ENCODE data around the gene GFER.

The GFER gene

DNA sequence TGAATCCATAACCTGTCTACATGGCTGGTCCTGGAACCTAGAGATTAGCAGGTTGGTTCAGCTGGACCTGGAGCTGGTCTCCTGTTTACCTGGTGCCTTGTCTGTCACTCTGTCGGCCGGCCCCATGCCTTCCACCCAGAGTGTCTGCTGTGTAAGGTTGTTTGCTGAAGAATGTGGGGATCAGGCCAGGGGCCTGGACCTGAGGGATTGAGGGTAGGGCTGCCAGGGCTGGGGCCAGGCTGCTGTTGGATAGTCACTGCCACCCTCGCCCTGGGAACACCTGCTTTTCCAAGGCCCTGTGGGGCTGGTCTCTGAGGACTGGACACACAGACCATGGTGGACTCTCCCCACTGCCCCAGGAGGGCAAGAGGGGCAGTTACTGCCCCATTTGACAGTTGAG is 44.2 kb downstream of the GFER start:
- TF ChIP-seq, protein P1, sequence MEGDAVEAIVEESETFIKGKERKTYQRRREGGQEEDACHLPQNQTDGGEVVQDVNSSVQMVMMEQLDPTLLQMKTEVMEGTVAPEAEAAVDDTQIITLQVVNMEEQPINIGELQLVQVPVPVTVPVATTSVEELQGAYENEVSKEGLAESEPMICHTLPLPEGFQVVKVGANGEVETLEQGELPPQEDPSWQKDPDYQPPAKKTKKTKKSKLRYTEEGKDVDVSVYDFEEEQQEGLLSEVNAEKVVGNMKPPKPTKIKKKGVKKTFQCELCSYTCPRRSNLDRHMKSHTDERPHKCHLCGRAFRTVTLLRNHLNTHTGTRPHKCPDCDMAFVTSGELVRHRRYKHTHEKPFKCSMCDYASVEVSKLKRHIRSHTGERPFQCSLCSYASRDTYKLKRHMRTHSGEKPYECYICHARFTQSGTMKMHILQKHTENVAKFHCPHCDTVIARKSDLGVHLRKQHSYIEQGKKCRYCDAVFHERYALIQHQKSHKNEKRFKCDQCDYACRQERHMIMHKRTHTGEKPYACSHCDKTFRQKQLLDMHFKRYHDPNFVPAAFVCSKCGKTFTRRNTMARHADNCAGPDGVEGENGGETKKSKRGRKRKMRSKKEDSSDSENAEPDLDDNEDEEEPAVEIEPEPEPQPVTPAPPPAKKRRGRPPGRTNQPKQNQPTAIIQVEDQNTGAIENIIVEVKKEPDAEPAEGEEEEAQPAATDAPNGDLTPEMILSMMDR (conservative IDR thresholded peaks at IDR 0.05; ENCODE audit: low read length) = no peak
- H3K4me3 ChIP-seq (ENCODE audit: low read length) = peak overlapping the region; percentile 73
- DNase-seq (ENCODE audit: low read depth) = no peak

DNA sequence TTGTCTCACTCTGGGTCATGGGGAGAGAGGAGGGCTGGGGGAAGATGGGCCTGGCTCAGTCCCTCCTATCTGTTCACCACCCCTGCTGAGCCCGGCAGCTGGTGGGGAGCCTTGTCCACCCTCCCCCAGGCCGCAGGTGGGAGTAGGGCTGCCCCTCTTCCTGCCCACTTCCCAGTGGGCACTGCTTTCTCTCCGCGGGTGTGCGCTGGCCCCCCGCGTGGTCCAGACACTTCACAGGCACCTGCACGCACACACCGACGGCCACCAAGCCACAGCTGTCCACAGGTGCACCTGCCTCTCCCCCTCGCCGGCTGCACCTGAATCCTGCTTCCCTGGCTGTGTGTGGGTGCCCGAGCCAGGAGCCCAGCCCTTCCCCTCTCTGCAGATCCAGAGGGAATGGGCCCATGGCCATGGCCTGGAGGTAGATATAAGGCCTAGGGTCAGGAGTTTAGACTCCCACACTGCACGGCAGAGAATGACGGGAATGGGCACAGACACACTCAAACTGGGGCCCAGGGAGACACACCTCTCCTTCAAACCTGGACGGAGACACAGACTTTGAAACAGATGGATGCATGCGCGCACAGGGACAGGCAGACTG is 44.7 kb downstream of the GFER start:
- TF ChIP-seq, protein P1 (conservative IDR thresholded peaks at IDR 0.05; ENCODE audit: low read length) = no peak
- H3K4me3 ChIP-seq (ENCODE audit: low read length) = no peak overlapping the region; the same call in 1 of the 2 replicates
- no peak for DNase-seq (ENCODE audit: low read depth)

DNA sequence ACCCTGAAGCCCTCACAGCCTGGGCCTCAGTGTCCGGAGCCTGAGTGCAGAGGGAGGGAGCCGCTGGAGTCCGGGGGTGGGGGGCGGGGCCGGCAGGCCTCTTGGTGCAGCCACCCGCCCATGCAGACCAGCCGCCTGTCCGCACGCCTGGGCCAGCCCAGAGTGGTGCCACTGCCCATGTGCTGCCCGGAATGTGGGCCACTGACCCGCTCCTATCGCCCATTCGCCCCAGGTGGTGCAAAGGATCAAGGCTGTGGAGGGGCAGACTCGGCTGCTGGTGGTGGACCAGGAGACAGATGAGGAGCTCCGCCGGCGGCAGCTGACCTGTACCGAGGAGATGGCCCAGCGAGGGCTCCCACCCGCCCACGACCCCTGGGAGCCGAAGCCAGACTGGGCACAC is 45.4 kb downstream of the GFER start:
- no peak for DNase-seq (ENCODE audit: low read depth)
- TF ChIP-seq, protein P1 (conservative IDR thresholded peaks at IDR 0.05; ENCODE audit: low read length) = no peak
- no peak overlapping the region for H3K4me3 ChIP-seq (ENCODE audit: low read length)

DNA sequence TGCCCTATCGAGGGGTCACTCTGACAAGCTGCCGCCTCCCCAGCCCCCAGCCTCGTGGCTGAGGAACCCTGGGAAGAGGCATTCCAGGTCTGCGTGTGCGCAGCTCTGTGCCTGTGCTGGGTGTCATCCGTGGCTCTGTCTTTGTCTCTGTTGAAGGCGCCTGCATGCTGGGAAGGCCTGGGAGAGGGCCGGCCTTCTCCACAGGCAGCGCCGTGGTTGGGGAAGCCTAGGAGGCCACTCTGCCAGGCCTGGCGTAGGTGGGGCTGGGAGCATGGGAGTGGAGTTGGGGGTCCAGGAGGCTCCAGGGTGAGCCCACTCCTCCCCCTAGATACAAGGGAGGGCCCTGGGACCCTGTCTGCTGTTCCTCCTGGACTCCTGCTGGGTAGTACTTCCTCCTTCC is 46.0 kb downstream of the GFER start:
- H3K4me3 ChIP-seq (ENCODE audit: low read length) = no peak overlapping the region
- TF ChIP-seq, protein P1 (conservative IDR thresholded peaks at IDR 0.05; ENCODE audit: low read length) = no peak
- no peak for DNase-seq (ENCODE audit: low read depth)

DNA sequence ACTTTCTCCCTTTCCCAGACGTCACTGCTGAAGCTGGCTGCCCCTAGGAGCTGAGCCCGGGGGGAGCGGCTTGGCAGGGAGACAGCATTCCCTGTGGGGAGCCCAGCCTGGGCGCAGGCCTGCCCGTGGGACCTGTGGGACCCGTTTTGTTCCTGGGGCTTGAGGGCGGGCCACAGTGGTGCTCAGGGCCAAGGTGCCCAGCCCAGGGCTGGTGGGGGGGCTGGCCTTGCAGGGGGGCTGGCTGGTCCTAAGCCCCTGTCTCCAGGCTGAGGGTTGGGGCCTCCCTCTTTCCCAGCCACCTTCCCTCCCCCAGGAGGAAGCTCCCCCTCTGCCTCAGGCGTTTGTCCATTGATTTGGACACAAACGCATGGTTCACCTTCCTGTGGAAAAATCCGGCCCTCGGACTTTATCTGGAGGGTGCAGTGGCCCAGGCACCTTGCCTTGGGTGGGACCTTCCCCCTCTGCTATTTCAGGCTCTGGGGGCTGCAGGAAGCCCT is 47.1 kb downstream of the GFER start:
- no peak overlapping the region for H3K4me3 ChIP-seq (ENCODE audit: low read length)
- TF ChIP-seq, protein P1 (conservative IDR thresholded peaks at IDR 0.05; ENCODE audit: low read length) = no peak
- DNase-seq (ENCODE audit: low read depth) = no peak

DNA sequence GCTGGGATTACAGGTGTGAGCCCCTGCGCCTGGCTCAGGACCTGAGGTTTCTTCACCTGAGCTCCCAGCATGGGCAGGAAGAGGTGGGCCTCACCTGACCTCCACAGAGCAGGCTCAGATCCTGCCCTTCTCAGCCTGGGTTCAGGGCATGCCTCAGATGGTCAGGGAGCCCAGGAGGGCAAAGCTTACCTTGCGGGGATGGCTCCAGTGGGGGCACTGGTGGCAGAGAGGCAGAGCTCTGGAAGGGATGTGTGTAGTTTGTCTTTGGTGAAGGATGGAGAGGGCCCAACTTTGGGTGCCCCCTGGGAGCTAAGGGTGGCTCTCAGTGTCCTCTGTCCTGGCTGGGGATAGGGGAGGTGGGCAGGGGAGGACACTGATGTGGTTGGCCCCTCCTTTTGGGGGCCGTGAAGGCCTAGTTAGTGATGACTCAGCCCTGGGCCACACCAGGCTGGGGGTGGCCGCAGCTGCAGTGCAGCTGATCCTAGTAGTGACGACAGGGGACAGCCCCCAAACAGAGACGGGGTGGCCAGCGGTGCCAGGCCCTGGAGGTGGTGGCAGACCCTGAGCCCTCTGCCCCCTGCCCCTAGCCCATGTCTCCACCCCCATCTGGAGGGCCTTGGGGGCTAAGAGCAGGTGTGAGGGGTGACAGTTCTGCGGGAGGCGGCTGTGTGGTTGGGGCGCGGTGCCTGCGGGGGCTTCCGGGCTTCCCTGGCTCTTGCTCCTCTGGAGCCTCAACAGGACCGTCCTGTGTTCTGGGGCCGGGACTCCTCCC is 48.5 kb downstream of the GFER start:
- DNase-seq (ENCODE audit: low read depth) = peak; percentile 44
- H3K4me3 ChIP-seq (ENCODE audit: low read length) = peak overlapping the region; percentile 42

More for the DNA sequence above, 48.5 kb downstream of the GFER start:
- TF ChIP-seq, protein P1 (conservative IDR thresholded peaks at IDR 0.05; ENCODE audit: low read length) = no peak
